Natural killer cell (primary cell): ENCODE results near the gene TMED6. TPM values are rescaled to one million over a fixed set of nuclear protein-coding genes. Genes with fewer than 3 reads are reported as not detected.

Experiments
- ATAC-seq, 3 donors: fragments of 150-1000 bp in 2 of 3; fragments of 200-7000 bp in 1 of 3; cut with Tn5 transposase; 1 replicate in 1 of 3; 2 replicates in 2 of 3; pipeline ENCODE4 v1.10.0; 2021; ENCODE audit warnings: mild to moderate bottlenecking in 2 of 3, moderate library complexity in 2 of 3
- DNase-seq, 2 donors: peaks; one replicate each; pipeline versions ENCODE4 v3.0.0 to v3.0.0-alpha.2; 2013 to 2021; ENCODE audit warnings: mixed read lengths in 1 of 2
- H3K27ac ChIP-seq: one replicate; pipeline ENCODE4 v1.5.1; 2013; ENCODE audit warnings: mild to moderate bottlenecking, low read length
- H3K27me3 ChIP-seq: one replicate; pipeline ENCODE4 v1.6.1; 2013; ENCODE audit warnings: low read length; ENCODE audit not compliant: control insufficient read depth, insufficient read depth
- H3K36me3 ChIP-seq: one replicate; pipeline ENCODE4 v1.6.1; 2013; ENCODE audit warnings: low read length; ENCODE audit not compliant: control insufficient read depth, insufficient read depth
- H3K4me1 ChIP-seq: one replicate; pipeline ENCODE4 v1.6.1; 2013; ENCODE audit warnings: low read length; ENCODE audit not compliant: control insufficient read depth, insufficient read depth
- H3K4me3 ChIP-seq: one replicate; pipeline ENCODE4 v1.5.1; 2013; ENCODE audit warnings: low read length
- H3K9me3 ChIP-seq: one replicate; pipeline ENCODE4 v1.6.1; 2013; ENCODE audit warnings: low read length; ENCODE audit not compliant: control insufficient read depth, insufficient read depth
- H3K27ac Mint-ChIP-seq, 2 donors: one replicate each; pipeline ENCODE4 v1.8.0; 2022; ENCODE audit warnings: mild to moderate bottlenecking in 2 of 2, mixed read lengths in 2 of 2, moderate library complexity in 1 of 2
- H3K27me3 Mint-ChIP-seq, 2 donors: one replicate each; pipeline ENCODE4 v1.8.0; 2022; ENCODE audit warnings: low read depth in 2 of 2, mixed read lengths in 2 of 2
- H3K36me3 Mint-ChIP-seq: one replicate; pipeline ENCODE4 v1.8.0; 2022; ENCODE audit warnings: mixed read lengths
- H3K4me1 Mint-ChIP-seq, 2 donors: one replicate each; pipeline ENCODE4 v1.8.0; 2022; ENCODE audit warnings: mixed read lengths in 2 of 2
- H3K4me3 Mint-ChIP-seq: one replicate; pipeline ENCODE4 v1.8.0; 2022; ENCODE audit warnings: mild to moderate bottlenecking, moderate library complexity, mixed read lengths
- H3K9me3 Mint-ChIP-seq, 2 donors: one replicate each; pipeline ENCODE4 v1.8.0; 2022; ENCODE audit warnings: mixed read lengths in 2 of 2
- WGBS: methylation state at CpG from one replicate; pipeline ENCODE4 v1.1.7; 2013; ENCODE audit warnings: missing lambda C conversion rate; ENCODE audit not compliant: insufficient coverage; 5-methylcytosine and 5-hydroxymethylcytosine counted together
- intact Hi-C: fragments of 100-400 bp; cut with micrococcal nuclease; formaldehyde crosslinking; loops from one replicate; pipeline ENCODE4 v1.14.2; 2022
- total RNA-seq, 4 donors: library from RNA; stranded (reverse); fragments of 120-200 nt in 1 of 4; gene quantifications; one replicate each; pipeline versions ENCODE4 v1.2.3 to v1.2.4, GENCODE V29; 2013 to 2022
- TF ChIP-seq, protein P1 (sequence below): fragments of 200-600 bp; IDR thresholded peaks from one replicate; pipeline ENCODE4 v1.8.0; 2022; ENCODE audit warnings: antibody characterized with exemption

The TMED6 gene
- total RNA-seq, 3 donors from 2014 or later (not counting 1 experiment from before 2014, with no cell fraction given), result 1.4 to 1.8 (median 1.6) TPM

DNA sequence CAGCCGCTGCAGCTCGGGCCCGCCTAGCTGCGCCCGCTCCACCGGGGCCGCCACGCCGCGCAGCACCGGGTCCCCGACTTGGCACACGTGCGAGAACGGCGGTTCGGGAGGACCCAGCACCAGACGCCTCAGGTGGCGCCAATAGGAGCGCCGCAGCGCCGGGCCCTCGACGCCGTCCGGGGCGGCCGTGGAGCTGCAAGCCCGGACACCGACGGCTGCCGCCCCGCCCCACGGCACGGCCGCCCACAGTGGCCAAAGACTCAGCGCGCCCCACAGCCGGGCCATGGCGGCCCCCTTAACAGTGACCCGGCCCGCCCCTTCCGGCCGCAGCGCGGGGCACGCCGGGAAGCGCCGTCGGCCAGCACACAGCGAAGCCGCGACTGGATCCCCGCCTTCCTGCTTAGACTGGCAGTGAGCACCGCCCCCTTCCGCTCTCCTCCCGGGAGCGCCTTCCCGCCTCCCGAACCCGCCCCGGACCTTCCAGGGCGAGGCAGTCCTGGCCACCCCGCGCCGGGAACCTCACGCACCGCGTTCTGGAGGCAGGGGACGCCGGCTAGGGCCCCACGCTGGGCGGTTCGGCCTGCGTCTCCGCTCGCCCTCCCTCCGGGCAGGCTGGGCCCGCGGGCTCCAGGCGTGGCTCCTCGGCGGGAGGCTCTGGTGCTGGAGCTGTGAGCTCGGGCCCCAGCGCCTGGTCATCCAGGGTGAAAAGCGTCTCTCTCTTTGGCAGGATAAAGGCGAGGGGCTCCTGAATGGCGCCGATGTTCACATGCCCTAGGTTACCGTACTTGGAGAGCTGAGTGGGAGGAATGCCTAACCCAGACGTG lies 21.1 kb downstream of the TMED6 start, which contains the start of gene PDF:
PDF (minus strand) TSS at position 303 of the 824 bp plus-strand sequence; CDS start at position 285, 18 bp downstream.
- Mint-ChIP-seq H3K9me3 (no peaks in the 10 kb centered on the region), H3K27ac (peak within 1 kb of the TSS; percentile 50 to 72)
- no peaks in the 10 kb centered on the region for H3K9me3 ChIP-seq

DNA sequence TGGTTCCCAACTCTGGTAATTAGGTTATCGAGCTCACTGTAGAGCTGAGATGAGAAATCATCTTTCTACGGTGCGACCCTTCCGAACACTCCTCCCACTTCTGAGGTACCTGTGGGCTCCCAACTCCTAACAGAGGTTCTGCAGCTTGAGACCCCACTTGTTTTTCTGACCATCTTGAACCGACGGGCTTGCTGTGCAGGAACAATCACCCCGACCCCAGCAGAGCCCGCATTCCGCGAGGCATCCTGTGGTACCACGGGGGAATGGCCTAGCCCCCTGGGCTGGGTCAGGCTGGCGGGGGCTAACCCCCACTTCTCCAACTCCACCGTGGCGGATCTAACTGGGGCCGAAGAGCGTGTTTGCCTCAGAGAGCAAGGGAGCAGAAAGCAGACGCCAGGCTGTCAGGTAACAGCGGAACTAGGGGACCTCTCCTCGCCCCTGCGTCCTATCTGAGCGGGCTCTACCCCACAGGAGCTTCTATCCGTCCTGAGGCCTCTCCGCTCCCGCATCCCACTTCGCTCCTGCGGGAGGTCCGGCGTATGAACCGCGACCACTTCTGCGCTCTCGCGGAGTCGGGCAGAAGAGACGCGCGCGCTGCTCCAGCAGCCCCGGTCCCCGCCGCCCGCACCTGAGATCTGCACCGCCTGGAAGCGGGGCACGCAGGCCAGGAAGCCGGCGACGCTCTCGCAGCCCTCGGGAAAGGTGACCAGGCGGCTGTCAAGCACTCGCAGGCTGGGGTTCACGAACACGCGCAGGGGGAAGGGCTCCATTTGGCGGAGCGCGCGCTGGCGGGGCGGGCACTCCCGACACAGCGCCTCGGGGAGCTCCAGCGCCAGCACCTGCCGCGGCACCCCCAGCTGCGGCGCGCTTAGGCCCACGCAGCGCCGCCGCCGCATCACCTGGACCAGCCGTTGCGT lies 22.0 kb downstream of the TMED6 start:
- intact Hi-C loops, result loop anchor here (10.0 kb wide), 1 partner anchor 125 kb away; no protein-coding TSS in a partner anchor
- Histone ChIP-seq H3K4me1 (peaks cover 26% of the 10 kb centered on the region), H3K27me3 (no peaks in the 10 kb centered on the region), H3K4me3 (peak overlapping the region; percentile 44), H3K9me3 (no peaks in the 10 kb centered on the region), H3K27ac (no peak overlapping the region), H3K36me3 (peaks cover 28% of the 10 kb centered on the region)
- DNase-seq, result peak in 1 of 2 donors; percentile 71
- Mint-ChIP-seq H3K4me1 (peaks cover 14 to 19% of the 10 kb centered on the region in 2 donors), H3K27ac (peak overlapping the region in 1 of 2 donors; percentile 44), H3K4me3 (peak overlapping the region; percentile 77), H3K36me3 (no peaks in the 10 kb centered on the region), H3K27me3 (no peaks in the 10 kb centered on the region), H3K9me3 (no peaks in the 10 kb centered on the region)
- TF ChIP-seq, protein P1, sequence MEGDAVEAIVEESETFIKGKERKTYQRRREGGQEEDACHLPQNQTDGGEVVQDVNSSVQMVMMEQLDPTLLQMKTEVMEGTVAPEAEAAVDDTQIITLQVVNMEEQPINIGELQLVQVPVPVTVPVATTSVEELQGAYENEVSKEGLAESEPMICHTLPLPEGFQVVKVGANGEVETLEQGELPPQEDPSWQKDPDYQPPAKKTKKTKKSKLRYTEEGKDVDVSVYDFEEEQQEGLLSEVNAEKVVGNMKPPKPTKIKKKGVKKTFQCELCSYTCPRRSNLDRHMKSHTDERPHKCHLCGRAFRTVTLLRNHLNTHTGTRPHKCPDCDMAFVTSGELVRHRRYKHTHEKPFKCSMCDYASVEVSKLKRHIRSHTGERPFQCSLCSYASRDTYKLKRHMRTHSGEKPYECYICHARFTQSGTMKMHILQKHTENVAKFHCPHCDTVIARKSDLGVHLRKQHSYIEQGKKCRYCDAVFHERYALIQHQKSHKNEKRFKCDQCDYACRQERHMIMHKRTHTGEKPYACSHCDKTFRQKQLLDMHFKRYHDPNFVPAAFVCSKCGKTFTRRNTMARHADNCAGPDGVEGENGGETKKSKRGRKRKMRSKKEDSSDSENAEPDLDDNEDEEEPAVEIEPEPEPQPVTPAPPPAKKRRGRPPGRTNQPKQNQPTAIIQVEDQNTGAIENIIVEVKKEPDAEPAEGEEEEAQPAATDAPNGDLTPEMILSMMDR, result no peak
- 11% methylated on average over 77 of the region's 77 CpGs for WGBS
- peak; percentile 36 to 57 (median 53) for ATAC-seq

More for the DNA sequence above, 21.1 kb downstream of the TMED6 start, which contains the start of gene PDF:
- Histone ChIP-seq H3K27ac (peak within 1 kb of the TSS; percentile 67), H3K36me3 (peaks cover 32% of the 10 kb centered on the region), H3K27me3 (no peaks in the 10 kb centered on the region), H3K4me3 (peak within 1 kb of the TSS; percentile 49), H3K4me1 (peaks cover 26% of the 10 kb centered on the region)
- ATAC-seq (peak; percentile 96 to 99 (median 97)), DNase-seq (peak; percentile 81 to 90)
- intact Hi-C loops, result no loop called here
- Mint-ChIP-seq H3K36me3 (peaks cover under 1% of the 10 kb centered on the region), H3K4me1 (peaks cover 14 to 19% of the 10 kb centered on the region in 2 donors), H3K4me3 (peak within 1 kb of the TSS; percentile 77), H3K27me3 (no peaks in the 10 kb centered on the region)
- under 1% methylated on average over 90 of the region's 93 CpGs for WGBS
- TF ChIP-seq, protein P1, result no peak

DNA sequence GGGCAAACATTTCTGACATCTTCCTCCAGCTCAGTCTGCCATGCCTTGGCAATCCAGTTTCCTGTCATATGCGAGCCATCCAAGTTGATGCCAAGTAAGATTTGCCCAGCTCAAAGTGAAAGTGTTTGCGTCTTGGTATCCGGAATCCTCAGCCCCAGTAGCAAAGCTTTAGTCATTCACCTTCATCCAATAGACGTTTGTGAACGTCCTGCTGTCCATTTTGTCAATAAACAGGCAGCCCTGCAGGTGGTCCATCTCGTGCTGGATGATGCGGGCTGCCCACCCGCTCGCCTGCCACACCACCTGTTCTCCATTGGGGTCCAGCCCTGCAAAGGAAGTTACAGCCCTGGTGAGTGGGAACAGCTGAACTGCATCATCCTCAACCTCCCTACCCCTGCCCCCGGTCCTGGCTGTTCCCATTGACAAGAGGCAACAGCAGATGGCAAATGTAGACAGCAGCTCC lies 22.7 kb downstream of the TMED6 start:
- H3K27ac ChIP-seq, result no peak overlapping the region
- H3K4me3 ChIP-seq, result no peak overlapping the region
- TF ChIP-seq, protein P1, result no peak
- Mint-ChIP-seq H3K27me3 (no peaks in the 10 kb centered on the region), H3K9me3 (no peaks in the 10 kb centered on the region), H3K4me1 (peaks cover 14 to 24% of the 10 kb centered on the region in 2 donors), H3K36me3 (no peaks in the 10 kb centered on the region), H3K4me3 (peak overlapping the region; percentile 77), H3K27ac (peak overlapping the region in 1 of 2 donors; percentile 27)
- no peak for ATAC-seq
- H3K36me3 ChIP-seq, result peaks cover 28% of the 10 kb centered on the region
- no peaks in the 10 kb centered on the region for H3K27me3 ChIP-seq
- H3K9me3 ChIP-seq, result no peaks in the 10 kb centered on the region
- intact Hi-C loops, result loop anchor here (10.0 kb wide), 1 partner anchor 126 kb away; no protein-coding TSS in a partner anchor
- H3K4me1 ChIP-seq, result peaks cover 26% of the 10 kb centered on the region
- WGBS, result 83% methylated on average over 10 of the region's 10 CpGs
- peak in 1 of 2 donors; percentile 20 for DNase-seq
